H1 (cell line): Measurements from ENCODE around the gene DYNC1H1. TPM values are rescaled to one million over a fixed set of nuclear protein-coding genes. Genes with fewer than 3 reads are reported as not detected.

Experiments used
- ATF3 ChIP-seq: IDR thresholded peaks from 2 replicates; pipeline ENCODE4 v1.6.1; 2011; ENCODE audit warnings: low read depth, mild to moderate bottlenecking, low read length; ENCODE audit not compliant: insufficient read depth
- CHD2 ChIP-seq: IDR thresholded peaks from 2 replicates; pipeline ENCODE4 v1.6.1; 2012; ENCODE audit warnings: low read length, improper control_type of control experiment
- CHD7 ChIP-seq: fragments of 300-600 bp; sonication (generic); IDR thresholded peaks from 2 replicates; pipeline ENCODE4 v1.7.1; 2012; ENCODE audit warnings: low read length, moderate library complexity, mild to moderate bottlenecking, inconsistent platforms; ENCODE audit not compliant: insufficient replicate concordance
- HDAC2 ChIP-seq, 2 experiments: fragments of 300-600 bp in 1 of 2; sonication (generic) in 1 of 2; IDR thresholded peaks; 2 replicates each; pipeline ENCODE4 v1.6.1; 2011 to 2012; ENCODE audit warnings: low read depth in 2 of 2, low read length in 2 of 2, mild to moderate bottlenecking in 2 of 2, moderate library complexity in 2 of 2, borderline replicate concordance in 1 of 2, inconsistent platforms in 1 of 2
- HDAC6 ChIP-seq: IDR thresholded peaks from one replicate; pipeline ENCODE4 v1.7.1; 2012; ENCODE audit warnings: low read depth, mild to moderate bottlenecking, inconsistent platforms, low read length, moderate library complexity
- RXRA ChIP-seq: IDR thresholded peaks from 2 replicates; pipeline ENCODE4 v1.6.1; 2011; ENCODE audit warnings: low read depth, mild to moderate bottlenecking, low read length, moderate library complexity; ENCODE audit not compliant: insufficient read depth
- SIRT6 ChIP-seq: IDR thresholded peaks from one replicate; pipeline ENCODE4 v1.7.1; 2012; ENCODE audit warnings: low read length, inconsistent platforms
- polyA plus RNA-seq, 7 experiments: library from polyadenylated mRNA; depleted of rRNA in 3 of 7; stranded (reverse) in 5 of 7; unstranded in 2 of 7; fragments of >200 nt in 5 of 7; fragments of 200-250 nt in 2 of 7; gene quantifications; 1 replicate in 5 of 7; 2 replicates in 1 of 7; 4 replicates in 1 of 7; pipeline versions ENCODE4 v1.2.1 to v1.2.3, GENCODE V29; 2011 to 2013; ENCODE audit warnings: missing spikeins in 2 of 7, mixed read lengths in 2 of 7
- total RNA-seq: library from RNA; stranded (reverse); fragmentation: NEBNext Ultra II Directional; extraction: Animal tissue kit (Norgen Biotek cat#: 25700); gene quantifications from 2 replicates; pipeline ENCODE4 v1.2.1, GENCODE V29; 2021

DYNC1H1 gene
- total and polyA plus RNA-seq, 2 of the 8 experiments (the other 6 are each of a cell fraction or from before 2014, with no cell fraction given), result 238 to 387 TPM

- no peak for TF ChIP-seq CHD7
- no peak for TF ChIP-seq RXRA
- TF ChIP-seq CHD2, result no peak
- no peak for TF ChIP-seq HDAC2 (IDR thresholded peaks at IDR 0.05; ENCODE audit: borderline replicate concordance in 1 of 2, low read depth in 2 of 2, low read length in 2 of 2)
- no peak for TF ChIP-seq HDAC6
- TF ChIP-seq ATF3, result no peak
- TF ChIP-seq SIRT6, result no peak
Measured at GRCh38 chr14:102066041-102066451, 101.7 kb downstream of the DYNC1H1 start (continued).
